GM21717 (cell line): ENCODE data around the gene SIRPB1.
"Not testable (repeated sequence)": the region's sequence is repeated elsewhere in the genome, so short reads cannot be mapped to it uniquely, and the experiment has no call there.

Experiments
- ATAC-seq: cut with Tn5 transposase; IDR thresholded peaks from one replicate; pipeline ENCODE4 v1.9.1; 2021; ENCODE audit warnings: mild to moderate bottlenecking, moderate library complexity; ENCODE audit not compliant: unreplicated experiment

SIRPB1 gene

GRCh38 chr20:1619861-1620444 is at the start of gene SIRPB1:
Gene SIRPB1 (minus strand): TSS chr20:1620009. CDS start chr20:1619944, 65 bp downstream.
- no peak for ATAC-seq

- no peak for ATAC-seq
These were observed 49.5 kb upstream of the SIRPB1 start for GRCh38 chr20:1669304-1669703.

GRCh38 chr20:1667502-1668085 is 47.8 kb upstream of the SIRPB1 start:
- no peak for ATAC-seq

GRCh38 chr20:1666802-1667201 is 47.0 kb upstream of the SIRPB1 start:
- ATAC-seq = no peak

GRCh38 chr20:1665345-1665744 is 45.5 kb upstream of the SIRPB1 start:
- no peak for ATAC-seq

- no peak for ATAC-seq
These were observed 45.1 kb upstream of the SIRPB1 start for GRCh38 chr20:1664911-1665310.

- no peak for ATAC-seq
These were observed 44.1 kb upstream of the SIRPB1 start for GRCh38 chr20:1663917-1664316.

- ATAC-seq = no peak
These were observed 41.9 kb upstream of the SIRPB1 start for GRCh38 chr20:1661542-1662299.

- ATAC-seq = no peak
These were observed 40.4 kb upstream of the SIRPB1 start for GRCh38 chr20:1660246-1660645.

GRCh38 chr20:1657556-1658334 is 37.9 kb upstream of the SIRPB1 start, which contains the start of gene SIRPG:
Gene SIRPG (minus strand): TSS chr20:1657779. CDS start chr20:1657714, 65 bp downstream.
- no peak for ATAC-seq

- no peak for ATAC-seq
These were observed 37.0 kb upstream of the SIRPB1 start for GRCh38 chr20:1656844-1657243.

GRCh38 chr20:1654996-1655395 is 35.2 kb upstream of the SIRPB1 start:
- ATAC-seq = no peak

- ATAC-seq = no peak
These were observed 33.2 kb upstream of the SIRPB1 start for GRCh38 chr20:1652960-1653359.

GRCh38 chr20:1652104-1652503 is 32.3 kb upstream of the SIRPB1 start:
- ATAC-seq = no peak

GRCh38 chr20:1651268-1652058 is 31.7 kb upstream of the SIRPB1 start:
- no peak for ATAC-seq

- no peak for ATAC-seq
These were observed 28.3 kb upstream of the SIRPB1 start for GRCh38 chr20:1648101-1648500.

GRCh38 chr20:1646975-1647431 is 27.2 kb upstream of the SIRPB1 start:
- ATAC-seq = no peak

- ATAC-seq = no peak
These were observed 24.5 kb upstream of the SIRPB1 start for GRCh38 chr20:1644101-1644962.

GRCh38 chr20:1638643-1639042 is 18.8 kb upstream of the SIRPB1 start:
- not testable (repeated sequence) for ATAC-seq
